Gastrocnemius medialis (tissue), 4 donors: ENCODE results near the gene TAPT1. TPM values are rescaled to one million over a fixed set of nuclear protein-coding genes. Genes with fewer than 3 reads are reported as not detected.

ENCODE experiments used
- ATAC-seq, 2 donors: fragments of 150-250 bp; one replicate each; pipeline ENCODE4 v1.9.1; 2016
- DNase-seq, 2 donors: peaks; one replicate each; pipeline ENCODE4 v3.0.0-alpha.2; 2019
- H3K27ac ChIP-seq, 4 donors: fragments of 200-600 bp; sonication (generic); 1 replicate in 1 of 4; 2 replicates in 3 of 4; pipeline ENCODE4 v1.5.1; 2016 to 2018; ENCODE audit warnings: mild to moderate bottlenecking in 2 of 4, moderate library complexity in 1 of 4
- H3K27me3 ChIP-seq, 3 donors: fragments of 200-600 bp; sonication (generic) in 2 of 3; 1 replicate in 1 of 3; 2 replicates in 2 of 3; pipeline versions ENCODE4 v1.5.1 to v1.6.0; 2016 to 2019; ENCODE audit warnings: mild to moderate bottlenecking in 1 of 3, moderate library complexity in 1 of 3
- H3K36me3 ChIP-seq, 2 donors: fragments of 200-600 bp; sonication (generic) in 1 of 2; one replicate each; pipeline ENCODE4 v1.5.1; 2017 to 2018
- H3K4me1 ChIP-seq, 2 donors: fragments of 200-600 bp; sonication (generic) in 1 of 2; one replicate each; pipeline ENCODE4 v1.5.1; 2016 to 2017; ENCODE audit warnings: mild to moderate bottlenecking in 2 of 2
- H3K4me3 ChIP-seq, 4 donors: fragments of 200-600 bp; sonication (generic) in 3 of 4; 1 replicate in 1 of 4; 2 replicates in 3 of 4; pipeline ENCODE4 v1.5.1; 2016 to 2019; ENCODE audit warnings: mild to moderate bottlenecking in 2 of 4
- H3K9me3 ChIP-seq, 3 donors: fragments of 200-600 bp; sonication (generic) in 2 of 3; 1 replicate in 1 of 3; 2 replicates in 2 of 3; pipeline ENCODE4 v1.5.1; 2016 to 2019
- CTCF ChIP-seq, 5 experiments: fragments of 450-650 bp in 3 of 5; fragments of 200-600 bp in 2 of 5; sonication (generic) in 2 of 5; IDR thresholded peaks in 4 of 5; conservative IDR thresholded peaks in 1 of 5; 1 replicate in 4 of 5; 2 replicates in 1 of 5; pipeline ENCODE4 v1.5.1; 2016 to 2019; ENCODE audit warnings: antibody characterized with exemption in 5 of 5, mild to moderate bottlenecking in 3 of 5, moderate library complexity in 3 of 5
- POLR2A ChIP-seq, 2 donors: fragments of 450-650 bp; IDR thresholded peaks; one replicate each; pipeline ENCODE4 v1.6.1; 2017; ENCODE audit warnings: antibody characterized with exemption in 2 of 2, mild to moderate bottlenecking in 2 of 2, moderate library complexity in 2 of 2
- in situ Hi-C, 4 donors: fragments of 200-750 bp; cut with MboI; loops; one replicate each; pipeline versions ENCODE4 v1.15.0 to v1.8.0; 2017; ENCODE audit warnings: low sequenced_read_pairs in 4 of 4
- intact Hi-C: fragments of 100-400 bp; cut with DNase I; formaldehyde crosslinking; loops from one replicate; pipeline ENCODE4 v1.15.1; 2023; ENCODE audit warnings: low total_unique reads
- total RNA-seq, 4 donors: library from RNA; depleted of rRNA; stranded (reverse); fragments of >200 nt; gene quantifications; one replicate each; pipeline versions ENCODE4 v1.1.0 to v1.2.3, GENCODE V29; 2016

Gene TAPT1
- total RNA-seq, 4 donors from 2014 or later, result 29.5 to 44.1 (median 40.8) TPM

GRCh38 chr4:16125571-16126445 lies 100.5 kb downstream of the TAPT1 start:
- intact Hi-C loops (no loop called here), in situ Hi-C loops (no loop called here)
- no peaks in the 10 kb centered on the region for H3K36me3 ChIP-seq
- no peak for ATAC-seq
- H3K9me3 ChIP-seq, result no peaks in the 10 kb centered on the region
- no peak overlapping the region for H3K27ac ChIP-seq
- peaks cover 14 to 22% of the 10 kb centered on the region in 2 donors for H3K4me1 ChIP-seq
- H3K27me3 ChIP-seq, result no peaks in the 10 kb centered on the region
- no peak overlapping the region for H3K4me3 ChIP-seq
- DNase-seq, result no peak
- no peak for TF ChIP-seq CTCF (IDR thresholded peaks at IDR 0.05 in 4 of 5, conservative IDR thresholded peaks at IDR 0.05 in 1 of 5)
- no peak for TF ChIP-seq POLR2A (IDR thresholded peaks at IDR 0.05)

- Histone ChIP-seq H3K36me3 (no peaks in the 10 kb centered on the region), H3K4me1 (peaks cover 14 to 22% of the 10 kb centered on the region in 2 donors), H3K27ac (no peak overlapping the region), H3K4me3 (no peak overlapping the region), H3K9me3 (no peaks in the 10 kb centered on the region), H3K27me3 (no peaks in the 10 kb centered on the region)
- intact Hi-C loops (no loop called here), in situ Hi-C loops (no loop called here)
- ATAC-seq (no peak), DNase-seq (no peak)
- TF ChIP-seq CTCF (IDR thresholded peaks at IDR 0.05 in 4 of 5, conservative IDR thresholded peaks at IDR 0.05 in 1 of 5), result no peak
- no peak for TF ChIP-seq POLR2A (IDR thresholded peaks at IDR 0.05)
Observed at GRCh38 chr4:16124232-16124631, 102.0 kb downstream of the TAPT1 start.

GRCh38 chr4:16123356-16124084 lies 102.8 kb downstream of the TAPT1 start:
- peak in 1 of 2 donors; percentile 53 for ATAC-seq
- H3K36me3 ChIP-seq, result no peaks in the 10 kb centered on the region

GRCh38 chr4:16122784-16123183 lies 103.5 kb downstream of the TAPT1 start:
- in situ Hi-C loops, result no loop called here
- intact Hi-C loops, result no loop called here
- DNase-seq, result no peak

More at GRCh38 chr4:16123356-16124084, 102.8 kb downstream of the TAPT1 start:
- no peak for TF ChIP-seq CTCF (IDR thresholded peaks at IDR 0.05 in 4 of 5, conservative IDR thresholded peaks at IDR 0.05 in 1 of 5)
- H3K4me1 ChIP-seq, result peaks cover 18 to 25% of the 10 kb centered on the region in 2 donors
- H3K4me3 ChIP-seq, result no peak overlapping the region
- DNase-seq, result no peak
- H3K27ac ChIP-seq, result peak overlapping the region in 2 of 4 donors; percentile 13 to 49
- in situ Hi-C loops, result no loop called here
- intact Hi-C loops, result no loop called here
- H3K27me3 ChIP-seq, result no peaks in the 10 kb centered on the region
- no peaks in the 10 kb centered on the region for H3K9me3 ChIP-seq

More at GRCh38 chr4:16122784-16123183, 103.5 kb downstream of the TAPT1 start:
- Histone ChIP-seq H3K27ac (peak overlapping the region in 1 of 4 donors; percentile 49), H3K27me3 (no peaks in the 10 kb centered on the region), H3K36me3 (no peaks in the 10 kb centered on the region), H3K9me3 (no peaks in the 10 kb centered on the region), H3K4me1 (peaks cover 25 to 33% of the 10 kb centered on the region in 2 donors), H3K4me3 (no peak overlapping the region)
- no peak for TF ChIP-seq CTCF (IDR thresholded peaks at IDR 0.05 in 4 of 5, conservative IDR thresholded peaks at IDR 0.05 in 1 of 5)
- no peak for ATAC-seq
